ENCODE results near the gene RGS2.

- TF ChIP-seq, protein P1, sequence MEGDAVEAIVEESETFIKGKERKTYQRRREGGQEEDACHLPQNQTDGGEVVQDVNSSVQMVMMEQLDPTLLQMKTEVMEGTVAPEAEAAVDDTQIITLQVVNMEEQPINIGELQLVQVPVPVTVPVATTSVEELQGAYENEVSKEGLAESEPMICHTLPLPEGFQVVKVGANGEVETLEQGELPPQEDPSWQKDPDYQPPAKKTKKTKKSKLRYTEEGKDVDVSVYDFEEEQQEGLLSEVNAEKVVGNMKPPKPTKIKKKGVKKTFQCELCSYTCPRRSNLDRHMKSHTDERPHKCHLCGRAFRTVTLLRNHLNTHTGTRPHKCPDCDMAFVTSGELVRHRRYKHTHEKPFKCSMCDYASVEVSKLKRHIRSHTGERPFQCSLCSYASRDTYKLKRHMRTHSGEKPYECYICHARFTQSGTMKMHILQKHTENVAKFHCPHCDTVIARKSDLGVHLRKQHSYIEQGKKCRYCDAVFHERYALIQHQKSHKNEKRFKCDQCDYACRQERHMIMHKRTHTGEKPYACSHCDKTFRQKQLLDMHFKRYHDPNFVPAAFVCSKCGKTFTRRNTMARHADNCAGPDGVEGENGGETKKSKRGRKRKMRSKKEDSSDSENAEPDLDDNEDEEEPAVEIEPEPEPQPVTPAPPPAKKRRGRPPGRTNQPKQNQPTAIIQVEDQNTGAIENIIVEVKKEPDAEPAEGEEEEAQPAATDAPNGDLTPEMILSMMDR (IDR thresholded peaks at IDR 0.05) = no peak
- no peak for TF ChIP-seq EZH2 (IDR thresholded peaks at IDR 0.05)
Observed at GRCh38 chr1:192817246-192817645, 8.4 kb downstream of the RGS2 start.
